ENCODE measurements around the gene PTPRG.

The PTPRG gene

GRCh38 chr3:62048577-62048976 lies 487.2 kb downstream of the PTPRG start:
- TF ChIP-seq, protein P1, sequence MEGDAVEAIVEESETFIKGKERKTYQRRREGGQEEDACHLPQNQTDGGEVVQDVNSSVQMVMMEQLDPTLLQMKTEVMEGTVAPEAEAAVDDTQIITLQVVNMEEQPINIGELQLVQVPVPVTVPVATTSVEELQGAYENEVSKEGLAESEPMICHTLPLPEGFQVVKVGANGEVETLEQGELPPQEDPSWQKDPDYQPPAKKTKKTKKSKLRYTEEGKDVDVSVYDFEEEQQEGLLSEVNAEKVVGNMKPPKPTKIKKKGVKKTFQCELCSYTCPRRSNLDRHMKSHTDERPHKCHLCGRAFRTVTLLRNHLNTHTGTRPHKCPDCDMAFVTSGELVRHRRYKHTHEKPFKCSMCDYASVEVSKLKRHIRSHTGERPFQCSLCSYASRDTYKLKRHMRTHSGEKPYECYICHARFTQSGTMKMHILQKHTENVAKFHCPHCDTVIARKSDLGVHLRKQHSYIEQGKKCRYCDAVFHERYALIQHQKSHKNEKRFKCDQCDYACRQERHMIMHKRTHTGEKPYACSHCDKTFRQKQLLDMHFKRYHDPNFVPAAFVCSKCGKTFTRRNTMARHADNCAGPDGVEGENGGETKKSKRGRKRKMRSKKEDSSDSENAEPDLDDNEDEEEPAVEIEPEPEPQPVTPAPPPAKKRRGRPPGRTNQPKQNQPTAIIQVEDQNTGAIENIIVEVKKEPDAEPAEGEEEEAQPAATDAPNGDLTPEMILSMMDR (IDR thresholded peaks at IDR 0.05; ENCODE audit: insufficient read depth, low read length, poor library complexity, severe bottlenecking): no peak
- no peak for DNase-seq (ENCODE audit: extremely low read depth, insufficient read length)
- Histone ChIP-seq H3K36me3 (ENCODE audit: control insufficient read depth, insufficient read depth, low read length) (no peaks in the 10 kb centered on the region), H3K27me3 (replicated peaks; ENCODE audit: control insufficient read depth, insufficient read depth, low read length) (no peaks in the 10 kb centered on the region; the same call in 1 of the 2 replicates), H3K4me3 (replicated peaks; ENCODE audit: low read depth, low read length) (no peak overlapping the region)

DNA sequence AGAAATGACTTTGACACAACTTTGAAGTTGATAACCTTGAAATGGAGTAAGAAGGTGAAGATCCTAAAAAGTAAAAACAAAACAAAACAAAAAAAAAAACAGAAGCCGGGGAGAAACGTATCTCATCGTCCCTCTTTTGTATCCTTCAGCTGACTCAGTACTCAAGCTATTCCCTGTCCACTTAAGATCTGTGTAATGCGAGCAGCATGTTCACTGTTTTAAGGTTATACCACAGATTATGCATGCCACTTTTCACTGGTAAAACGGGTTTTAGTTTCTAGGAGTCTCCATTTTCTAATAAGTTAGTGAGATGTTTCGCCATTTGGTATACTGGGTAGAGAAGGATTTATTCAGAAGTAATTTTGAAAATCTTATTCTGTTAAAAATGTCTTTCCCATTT lies 487.7 kb downstream of the PTPRG start:
- TF ChIP-seq, protein P1 (IDR thresholded peaks at IDR 0.05; ENCODE audit: insufficient read depth, low read length, poor library complexity, severe bottlenecking): no peak
- no peaks in the 10 kb centered on the region; the same call in 1 of the 2 replicates for H3K27me3 ChIP-seq (replicated peaks; ENCODE audit: control insufficient read depth, insufficient read depth, low read length)
- no peak for DNase-seq (ENCODE audit: extremely low read depth, insufficient read length)
- H3K36me3 ChIP-seq (ENCODE audit: control insufficient read depth, insufficient read depth, low read length): no peaks in the 10 kb centered on the region
- no peak overlapping the region for H3K4me3 ChIP-seq (replicated peaks; ENCODE audit: low read depth, low read length)

DNA sequence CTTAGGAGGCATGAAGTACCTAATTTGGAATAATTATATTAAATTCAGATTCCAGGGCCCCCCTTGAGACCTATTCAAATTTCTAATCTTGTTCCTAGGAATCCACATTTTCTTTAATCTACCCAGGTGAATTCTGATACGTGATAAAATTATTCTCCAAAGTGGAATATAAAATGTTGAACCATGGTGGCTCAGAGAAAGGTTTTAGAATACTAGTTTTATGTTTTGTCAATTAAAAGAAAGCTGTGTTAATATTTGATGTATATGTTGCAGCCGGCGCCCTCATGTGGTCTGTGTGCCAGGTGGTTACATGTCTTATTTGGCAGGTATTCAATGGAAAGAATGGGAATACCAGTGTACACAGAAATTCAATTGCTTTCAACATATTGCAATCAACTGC lies 490.1 kb downstream of the PTPRG start:
- Histone ChIP-seq H3K27me3 (replicated peaks; ENCODE audit: control insufficient read depth, insufficient read depth, low read length) (no peaks in the 10 kb centered on the region; the same call in 1 of the 2 replicates), H3K36me3 (ENCODE audit: control insufficient read depth, insufficient read depth, low read length) (no peaks in the 10 kb centered on the region), H3K4me3 (replicated peaks; ENCODE audit: low read depth, low read length) (no peak overlapping the region)
- DNase-seq (ENCODE audit: extremely low read depth, insufficient read length): no peak
- TF ChIP-seq, protein P1 (IDR thresholded peaks at IDR 0.05; ENCODE audit: insufficient read depth, low read length, poor library complexity, severe bottlenecking): peak; percentile 20

- DNase-seq (ENCODE audit: extremely low read depth, insufficient read length): no peak
- no peaks in the 10 kb centered on the region for H3K36me3 ChIP-seq (ENCODE audit: control insufficient read depth, insufficient read depth, low read length)
- TF ChIP-seq, protein P1 (IDR thresholded peaks at IDR 0.05; ENCODE audit: insufficient read depth, low read length, poor library complexity, severe bottlenecking): no peak
- H3K27me3 ChIP-seq (replicated peaks; ENCODE audit: control insufficient read depth, insufficient read depth, low read length): no peaks in the 10 kb centered on the region; the same call in 1 of the 2 replicates
- no peak overlapping the region for H3K4me3 ChIP-seq (replicated peaks; ENCODE audit: low read depth, low read length)
Measured at GRCh38 chr3:62052331-62052730, 491.0 kb downstream of the PTPRG start.

- TF ChIP-seq, protein P1 (IDR thresholded peaks at IDR 0.05; ENCODE audit: insufficient read depth, low read length, poor library complexity, severe bottlenecking): no peak
- DNase-seq (ENCODE audit: extremely low read depth, insufficient read length): no peak
- no peaks in the 10 kb centered on the region; the same call in 1 of the 2 replicates for H3K27me3 ChIP-seq (replicated peaks; ENCODE audit: control insufficient read depth, insufficient read depth, low read length)
- H3K36me3 ChIP-seq (ENCODE audit: control insufficient read depth, insufficient read depth, low read length): no peaks in the 10 kb centered on the region
- no peak overlapping the region for H3K4me3 ChIP-seq (replicated peaks; ENCODE audit: low read depth, low read length)
Measured at GRCh38 chr3:62056658-62057057, 495.3 kb downstream of the PTPRG start.
